Measurements from ENCODE around the gene SAMD4A. TPM values are rescaled to one million over a fixed set of nuclear protein-coding genes. Genes with fewer than 3 reads are reported as not detected.

Gene SAMD4A
- total RNA-seq, 2 donors from 2014 or later, result 80.4 to 236 TPM

- no peak for DNase-seq (ENCODE audit: low spot score)
- intact Hi-C loops (cut with DNase I), result no loop called here
These were observed 18.3 kb downstream of the SAMD4A start for GRCh38 chr14:54585214-54585613.

GRCh38 chr14:54589076-54589475, 22.1 kb downstream of the SAMD4A start:
- DNase-seq (ENCODE audit: low spot score), result no peak
- intact Hi-C loops (cut with DNase I), result no loop called here

GRCh38 chr14:54589843-54590242, 22.9 kb downstream of the SAMD4A start:
- DNase-seq (ENCODE audit: low spot score), result no peak
- intact Hi-C loops (cut with DNase I), result no loop called here

GRCh38 chr14:54590481-54590880, 23.6 kb downstream of the SAMD4A start:
- intact Hi-C loops (cut with DNase I), result no loop called here
- DNase-seq (ENCODE audit: low spot score), result no peak

- no peak for DNase-seq (ENCODE audit: low spot score)
- intact Hi-C loops (cut with DNase I), result no loop called here
These were observed 24.5 kb downstream of the SAMD4A start for GRCh38 chr14:54591461-54591860.

- intact Hi-C loops (cut with DNase I), result no loop called here
- no peak for DNase-seq (ENCODE audit: low spot score)
These were observed 24.9 kb downstream of the SAMD4A start for GRCh38 chr14:54591866-54592265.

- intact Hi-C loops (cut with DNase I), result no loop called here
- no peak for DNase-seq (ENCODE audit: low spot score)
These were observed 26.9 kb downstream of the SAMD4A start for GRCh38 chr14:54593860-54594259.

GRCh38 chr14:54594537-54594936, 27.6 kb downstream of the SAMD4A start:
- DNase-seq (ENCODE audit: low spot score), result no peak
- intact Hi-C loops (cut with DNase I), result no loop called here

- intact Hi-C loops (cut with DNase I), result no loop called here
- no peak for DNase-seq (ENCODE audit: low spot score)
These were observed 31.0 kb downstream of the SAMD4A start for GRCh38 chr14:54597795-54598443.

- intact Hi-C loops (cut with DNase I), result no loop called here
- DNase-seq (ENCODE audit: low spot score), result no peak
These were observed 33.2 kb downstream of the SAMD4A start for GRCh38 chr14:54599966-54600716.

GRCh38 chr14:54600717-54601109, 33.8 kb downstream of the SAMD4A start:
- intact Hi-C loops (cut with DNase I), result no loop called here
- no peak for DNase-seq (ENCODE audit: low spot score)

- intact Hi-C loops (cut with DNase I), result no loop called here
- DNase-seq (ENCODE audit: low spot score), result no peak
These were observed 36.4 kb downstream of the SAMD4A start for GRCh38 chr14:54603362-54603761.

- intact Hi-C loops (cut with DNase I), result no loop called here
- DNase-seq (ENCODE audit: low spot score), result no peak
These were observed 39.2 kb downstream of the SAMD4A start for GRCh38 chr14:54606178-54606577.

- intact Hi-C loops (cut with DNase I), result no loop called here
- DNase-seq (ENCODE audit: low spot score), result no peak
These were observed 39.8 kb downstream of the SAMD4A start for GRCh38 chr14:54606631-54607133.

GRCh38 chr14:54609576-54609975, 42.6 kb downstream of the SAMD4A start:
- no peak for DNase-seq (ENCODE audit: low spot score)
- intact Hi-C loops (cut with DNase I), result no loop called here

- intact Hi-C loops (cut with DNase I), result no loop called here
- DNase-seq (ENCODE audit: low spot score), result no peak
These were observed 43.4 kb downstream of the SAMD4A start for GRCh38 chr14:54610051-54610977.

- intact Hi-C loops (cut with DNase I), result no loop called here
- DNase-seq (ENCODE audit: low spot score), result no peak
These were observed 47.4 kb downstream of the SAMD4A start for GRCh38 chr14:54614296-54614695.

- intact Hi-C loops (cut with DNase I), result no loop called here
- DNase-seq (ENCODE audit: low spot score), result no peak
These were observed 50.5 kb downstream of the SAMD4A start for GRCh38 chr14:54617467-54617866.

GRCh38 chr14:54621686-54622085, 54.8 kb downstream of the SAMD4A start:
- intact Hi-C loops (cut with DNase I), result no loop called here
- DNase-seq (ENCODE audit: low spot score), result no peak

Measured in posterior vena cava (tissue), 2 donors.